ENCODE data around the gene SERPINA4.
"Not testable (repeated sequence)": the region's sequence is repeated elsewhere in the genome, so short reads cannot be mapped to it uniquely, and the experiment has no call there.

Gene SERPINA4

GRCh38 chr14:94593749-94594431 lies 32.6 kb downstream of the SERPINA4 start:
- DNase-seq, result no peak

- DNase-seq, result no peak
These were observed 33.2 kb downstream of the SERPINA4 start for GRCh38 chr14:94594441-94594840.

DNA sequence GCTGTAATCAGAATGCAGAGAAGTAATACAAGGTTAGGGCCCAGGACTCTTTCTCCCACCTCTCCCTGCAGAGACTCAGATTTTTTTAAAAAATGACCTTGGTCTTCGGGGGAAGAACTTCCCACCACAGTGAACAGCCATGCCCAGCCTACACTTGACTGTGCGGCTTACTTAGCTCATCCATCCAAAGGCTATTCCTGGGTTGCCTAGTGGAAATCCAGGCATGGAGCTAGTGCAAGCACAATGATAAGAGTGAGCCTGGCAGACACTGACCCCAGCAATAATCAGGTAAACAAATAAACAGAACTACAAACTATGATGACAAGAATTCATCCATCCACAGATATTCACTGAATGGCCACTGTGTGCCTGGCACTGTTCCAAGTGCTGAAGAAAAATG lies 34.7 kb downstream of the SERPINA4 start:
- no peak for DNase-seq

- DNase-seq, result no peak
These were observed 35.1 kb downstream of the SERPINA4 start for GRCh38 chr14:94596361-94596760.

DNA sequence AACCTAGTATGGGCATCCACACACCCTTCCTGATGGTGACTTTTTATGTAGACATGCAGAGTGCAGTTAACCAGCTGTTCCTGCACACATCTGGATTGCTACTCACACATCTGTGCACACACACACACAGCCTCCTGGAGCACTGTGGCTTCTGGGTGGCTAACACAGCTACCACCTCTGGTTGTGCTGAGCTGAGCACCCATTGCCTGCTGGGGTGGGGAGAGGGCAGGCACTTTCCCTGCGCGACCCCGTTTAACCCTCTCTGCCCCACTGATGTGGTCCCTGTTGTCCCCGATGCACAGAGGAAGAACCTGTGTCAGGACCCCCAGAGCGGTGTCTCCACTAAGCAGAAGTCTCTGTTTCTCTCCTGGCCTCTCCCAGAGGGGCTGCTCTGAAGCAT lies 36.5 kb downstream of the SERPINA4 start:
- no peak for DNase-seq

- DNase-seq, result no peak
These were observed 37.2 kb downstream of the SERPINA4 start for GRCh38 chr14:94598506-94598815.

DNA sequence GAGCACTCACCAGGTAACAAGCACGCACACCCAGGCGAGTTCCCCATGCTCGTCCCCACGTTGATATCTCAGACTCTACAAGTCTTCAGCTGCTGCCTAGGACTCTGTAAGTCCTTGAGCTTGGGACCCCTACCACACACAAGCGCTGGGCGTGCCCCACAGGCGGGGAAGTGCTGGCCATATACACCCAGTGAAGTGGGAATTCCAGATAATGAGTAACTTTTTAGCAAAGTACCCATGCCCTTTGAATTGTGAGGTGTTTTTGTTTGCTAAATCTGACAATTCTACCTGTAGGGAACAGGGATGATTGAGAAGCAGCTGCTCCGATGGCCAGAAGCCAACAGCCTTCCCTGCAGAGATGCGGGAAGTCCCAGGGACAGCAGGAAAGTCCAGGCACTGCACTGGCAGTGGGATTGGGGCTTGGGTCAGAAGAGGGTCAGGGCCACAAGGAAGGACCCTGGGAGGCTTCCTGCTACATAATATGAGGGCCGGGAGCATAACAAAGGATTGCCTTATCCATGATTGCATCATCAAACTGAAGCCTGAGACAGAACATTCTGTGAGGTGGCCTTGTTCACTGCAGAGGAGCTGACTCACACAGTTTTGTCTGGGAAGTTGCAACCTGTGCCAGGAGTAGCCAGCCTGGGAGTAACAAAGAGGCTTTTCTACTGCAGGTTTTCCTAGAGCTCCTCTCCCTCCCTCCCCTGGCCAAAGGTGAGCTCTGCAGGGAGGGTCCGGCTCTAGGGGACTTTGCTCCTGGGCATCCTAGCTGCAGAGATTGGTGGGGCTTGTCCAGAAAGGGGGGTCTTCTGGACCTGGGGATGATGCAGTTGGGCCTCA lies 37.8 kb downstream of the SERPINA4 start:
- no peak for DNase-seq

GRCh38 chr14:94599656-94600004 lies 38.4 kb downstream of the SERPINA4 start:
- no peak for DNase-seq

DNA sequence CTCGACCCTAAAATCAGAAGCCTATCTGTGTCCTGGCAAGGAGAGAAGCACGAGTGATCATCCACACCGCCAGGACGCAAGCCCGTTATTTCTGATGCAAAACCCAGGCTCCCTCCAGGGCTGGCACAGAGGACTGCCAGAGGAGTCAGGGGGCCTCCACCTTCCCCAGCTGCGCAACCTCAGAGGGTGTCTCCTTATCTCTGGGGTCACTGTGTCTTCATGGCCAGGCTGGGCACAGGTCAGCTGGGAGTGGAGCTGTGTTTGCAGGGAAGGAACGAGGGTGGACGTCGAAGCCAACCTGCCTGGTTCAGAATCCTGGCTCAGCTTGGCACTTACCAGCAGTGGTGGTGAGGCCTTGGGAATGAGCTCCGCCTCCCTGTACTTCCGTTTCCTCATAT lies 38.9 kb downstream of the SERPINA4 start:
- no peak for DNase-seq

DNA sequence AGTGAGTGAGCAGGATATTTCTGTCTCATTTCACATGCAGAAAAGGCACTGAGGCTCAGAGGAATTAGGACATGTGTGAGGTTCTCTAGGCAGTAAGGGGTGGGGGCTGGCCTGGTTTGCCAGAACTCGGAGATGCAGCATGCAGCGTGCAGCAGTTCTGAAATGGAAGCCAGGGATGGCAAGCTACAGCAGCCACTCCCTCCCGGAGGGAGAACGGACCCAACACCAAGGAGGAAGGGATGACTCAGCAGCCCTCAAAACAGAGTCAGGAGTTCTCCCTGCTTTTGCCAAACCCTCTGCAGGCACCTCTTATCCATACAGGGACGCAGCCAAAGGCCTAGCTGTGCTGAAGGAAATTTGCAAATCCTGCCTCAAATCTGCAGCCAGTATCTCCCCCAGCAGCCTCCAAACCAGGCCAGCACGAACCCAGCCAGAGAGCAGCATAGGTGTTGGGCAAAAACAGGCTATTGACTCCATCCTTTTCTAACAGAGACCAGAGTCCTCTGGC lies 40.7 kb downstream of the SERPINA4 start:
- DNase-seq, result no peak

DNA sequence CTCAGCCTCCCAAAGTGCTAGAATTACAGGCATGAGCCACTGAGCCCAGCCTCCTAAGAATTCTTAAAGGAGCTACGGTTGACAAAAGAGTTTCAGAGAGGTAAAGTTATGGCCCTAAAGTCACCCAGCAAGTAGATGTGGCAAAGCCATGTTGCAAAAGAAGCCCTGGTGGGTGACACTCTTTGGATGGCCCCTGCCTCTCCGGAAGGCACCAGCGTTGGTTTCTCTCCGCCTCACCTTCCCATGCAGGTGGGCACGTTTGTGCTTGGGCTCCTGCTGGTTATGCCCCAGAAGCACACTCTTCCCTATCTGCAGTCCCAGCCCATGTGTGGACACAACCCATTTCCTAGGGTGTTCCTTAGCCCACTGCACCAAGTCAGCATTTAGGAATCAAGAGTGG lies 41.5 kb downstream of the SERPINA4 start:
- no peak for DNase-seq

DNA sequence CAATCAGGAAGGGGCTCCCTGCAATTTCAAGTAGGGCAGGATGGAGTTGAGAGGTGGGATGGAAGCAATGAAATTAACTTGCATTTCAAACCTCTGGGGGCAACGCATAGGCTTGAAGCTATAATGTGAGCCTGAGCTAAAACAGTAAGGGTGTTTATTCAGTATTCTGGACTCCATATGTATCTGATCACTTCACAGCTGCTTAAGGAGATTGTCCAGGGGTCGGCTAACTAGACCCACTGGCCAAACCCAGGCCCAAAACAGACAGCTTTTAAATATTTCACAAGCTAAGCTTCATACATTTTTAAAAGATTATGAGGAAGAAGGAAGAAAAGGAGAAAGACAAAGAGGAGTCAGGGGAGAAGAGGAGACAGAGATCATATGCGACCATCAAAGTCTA lies 44.1 kb downstream of the SERPINA4 start:
- no peak for DNase-seq

DNA sequence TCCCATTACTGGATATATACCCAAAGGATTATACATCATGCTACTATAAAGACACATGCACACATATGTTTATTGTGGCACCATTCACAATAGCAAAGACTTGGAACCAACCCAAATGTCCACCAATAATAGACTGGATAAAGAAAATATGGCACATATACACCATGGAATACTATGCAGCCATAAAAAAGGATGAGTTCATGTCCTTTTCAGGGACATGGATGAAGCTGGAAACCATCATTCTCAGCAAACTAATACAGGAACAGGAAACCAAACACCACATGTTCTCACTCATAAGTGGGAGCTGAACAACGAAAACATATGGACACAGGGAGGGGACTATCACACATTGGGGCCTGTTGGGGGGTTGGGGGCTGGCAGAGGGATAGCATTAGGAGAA lies 47.7 kb downstream of the SERPINA4 start:
- not testable (repeated sequence) for DNase-seq

- no peak for DNase-seq
These were observed 49.9 kb downstream of the SERPINA4 start for GRCh38 chr14:94611179-94611578.

DNA sequence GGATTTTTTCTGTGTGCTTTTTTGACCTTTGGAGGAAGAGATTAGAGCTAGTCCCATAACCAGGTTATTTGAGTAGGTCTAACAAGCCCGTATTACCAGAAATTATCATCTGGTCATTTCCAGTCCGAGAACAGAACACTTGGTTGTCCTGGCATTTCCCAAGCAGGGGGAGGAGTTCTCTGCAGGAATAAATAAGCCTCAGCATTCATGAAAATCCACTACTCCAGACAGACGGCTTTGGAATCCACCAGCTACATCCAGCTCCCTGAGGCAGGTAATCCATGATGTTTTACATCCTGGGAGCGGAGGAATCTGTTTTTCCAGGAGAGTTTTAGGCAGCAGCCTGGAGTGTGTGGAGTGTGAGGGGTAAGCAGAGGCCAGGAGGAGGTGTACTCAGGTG lies 50.9 kb downstream of the SERPINA4 start, which contains the start of gene SERPINA3:
Gene SERPINA3, plus strand, starts transcription at position 218 of the 400 bp plus-strand sequence. CDS start 2,051 bp downstream, outside the sequence.
- DNase-seq, result no peak

- DNase-seq, result no peak
These were observed 51.6 kb downstream of the SERPINA4 start for GRCh38 chr14:94612580-94613554.

DNA sequence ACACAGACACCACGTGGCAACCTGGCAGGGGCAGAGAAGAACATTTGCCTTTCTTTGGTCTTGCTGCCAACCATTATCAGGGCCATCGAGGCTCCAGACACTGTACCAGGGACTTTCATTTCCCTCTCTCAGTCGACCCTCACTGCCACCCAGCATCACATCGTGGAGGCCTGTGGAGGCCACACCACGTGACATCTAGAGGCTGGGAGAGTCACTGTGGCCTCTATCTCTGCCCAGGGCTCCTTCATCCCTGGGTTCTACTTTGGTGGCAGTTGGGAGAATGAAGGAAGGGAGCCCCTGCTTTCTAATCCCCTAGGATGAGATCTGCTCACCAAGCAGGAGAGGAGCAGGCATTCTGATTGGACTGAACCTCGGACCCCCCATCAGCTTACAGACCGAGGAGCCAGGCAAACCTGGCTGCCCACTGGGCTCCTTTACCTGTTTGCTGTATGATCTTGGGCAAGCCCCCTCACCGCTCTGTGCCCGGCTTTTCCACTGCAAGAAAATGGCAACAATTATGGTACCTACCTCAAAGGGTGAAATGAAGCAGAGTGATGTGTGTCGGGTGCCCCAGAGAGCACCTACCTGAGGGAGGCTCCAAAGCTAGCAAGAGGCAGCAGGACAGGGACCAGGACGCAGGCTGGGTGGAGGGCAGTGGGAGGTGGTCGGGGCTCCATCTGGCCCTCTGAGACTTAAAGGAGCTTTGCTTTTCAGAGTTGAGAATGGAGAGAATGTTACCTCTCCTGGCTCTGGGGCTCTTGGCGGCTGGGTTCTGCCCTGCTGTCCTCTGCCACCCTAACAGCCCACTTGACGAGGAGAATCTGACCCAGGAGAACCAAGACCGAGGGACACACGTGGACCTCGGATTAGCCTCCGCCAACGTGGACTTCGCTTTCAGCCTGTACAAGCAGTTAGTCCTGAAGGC lies 52.7 kb downstream of the SERPINA4 start:
- no peak for DNase-seq

DNA sequence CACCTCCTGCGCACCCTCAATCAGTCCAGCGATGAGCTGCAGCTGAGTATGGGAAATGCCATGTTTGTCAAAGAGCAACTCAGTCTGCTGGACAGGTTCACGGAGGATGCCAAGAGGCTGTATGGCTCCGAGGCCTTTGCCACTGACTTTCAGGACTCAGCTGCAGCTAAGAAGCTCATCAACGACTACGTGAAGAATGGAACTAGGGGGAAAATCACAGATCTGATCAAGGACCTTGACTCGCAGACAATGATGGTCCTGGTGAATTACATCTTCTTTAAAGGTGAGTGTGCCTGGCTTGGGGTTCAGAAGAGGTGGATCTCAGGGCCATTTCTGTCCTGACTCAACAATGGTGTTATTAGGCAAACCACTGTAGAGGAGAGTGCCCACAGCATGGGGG lies 53.6 kb downstream of the SERPINA4 start:
- no peak for DNase-seq

DNA sequence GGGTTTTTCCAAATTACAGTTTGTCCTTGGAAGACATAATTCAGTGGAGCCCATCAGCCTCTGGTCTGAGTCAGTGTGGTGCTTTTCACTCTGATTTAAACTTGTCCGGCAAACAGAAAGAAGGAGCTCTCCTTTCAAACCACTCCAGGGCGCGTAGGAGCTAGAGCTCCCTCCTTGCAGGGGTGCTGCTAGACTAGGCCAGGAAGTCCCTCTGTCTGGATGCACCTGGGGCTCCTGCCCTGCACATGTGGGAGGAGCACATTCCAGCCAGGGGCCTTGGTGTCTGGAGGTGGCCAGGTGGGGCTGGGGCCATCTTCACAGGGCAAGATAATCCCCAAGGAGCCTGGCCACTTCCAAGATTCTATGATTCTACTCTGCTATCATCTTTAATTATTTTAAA lies 54.0 kb downstream of the SERPINA4 start:
- DNase-seq, result no peak

DNA sequence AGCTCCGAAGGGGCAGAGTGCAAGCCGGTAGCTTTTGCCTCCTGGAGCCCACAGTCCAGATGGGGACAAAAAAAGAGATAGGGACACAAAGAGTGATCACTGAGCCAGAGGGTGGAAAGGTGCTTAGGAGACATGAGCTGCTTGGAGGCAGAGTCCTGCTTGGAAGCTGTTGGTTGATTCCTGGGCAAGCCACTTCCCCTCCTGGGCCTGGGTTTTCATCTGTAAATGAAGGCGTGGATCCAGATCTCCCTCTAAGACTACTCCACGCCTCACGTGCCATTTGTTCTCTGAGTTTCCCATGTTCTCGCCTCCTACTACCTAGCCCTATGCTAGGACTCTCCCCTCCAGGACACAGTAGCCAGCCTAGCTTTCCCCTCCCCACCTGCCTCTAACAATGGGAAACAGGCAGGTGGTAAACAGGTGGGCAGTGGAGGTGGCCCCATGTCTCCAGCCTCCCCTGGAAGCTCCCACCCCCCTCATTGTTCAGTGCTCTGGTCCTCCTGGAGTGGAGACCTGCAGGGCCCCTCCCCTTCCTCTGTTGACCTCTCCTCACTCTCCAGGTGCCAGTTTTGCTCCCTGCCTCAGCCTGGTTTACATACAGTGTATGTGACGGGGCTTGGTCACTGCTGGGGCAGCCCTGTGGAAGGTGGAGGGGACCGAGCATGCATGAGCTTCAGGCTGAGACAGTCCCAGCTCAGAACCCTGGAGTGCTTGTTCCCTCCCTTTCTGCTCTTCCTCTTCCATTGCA lies 54.8 kb downstream of the SERPINA4 start:
- no peak for DNase-seq

- DNase-seq, result no peak
These were observed 56.2 kb downstream of the SERPINA4 start for GRCh38 chr14:94617366-94617941.
